ENCODE measurements around the gene BAIAP2. TPM values are rescaled to one million over a fixed set of nuclear protein-coding genes. Genes with fewer than 3 reads are reported as not detected.

The BAIAP2 gene
- total and polyA plus RNA-seq, 10 of the 15 experiments (the other 5 are each of a cell fraction or from before 2014, with no cell fraction given) = 0.15 to 1.2 (median 0.46) TPM; not detected in 2

GRCh38 chr17:81030741-81031565 is 4.0 kb upstream of the BAIAP2 start (continued):
- no peak for TF ChIP-seq SRF (IDR thresholded peaks at IDR 0.05; ENCODE audit: low read depth in 2 of 2, low read length in 2 of 2)

GRCh38 chr17:81031566-81032550 is 3.1 kb upstream of the BAIAP2 start:
- H3K36me3 ChIP-seq (ENCODE audit: control insufficient read depth in 2 of 2, insufficient read depth in 2 of 2, low read length in 1 of 2) = no peaks in the 10 kb centered on the region
- peaks cover 5 to 11% of the 10 kb centered on the region in 2 experiments for H3K27me3 ChIP-seq (replicated peaks in 1 of 2; ENCODE audit: control insufficient read depth in 2 of 2, insufficient read depth in 2 of 2, low read length in 1 of 2)
- no peak overlapping the region for H3K27ac ChIP-seq (ENCODE audit: control insufficient read depth, insufficient read depth)
- H3K79me2 ChIP-seq (ENCODE audit: control insufficient read depth, insufficient read depth, low read length) = no peaks in the 10 kb centered on the region
- TF ChIP-seq HDGF (IDR thresholded peaks at IDR 0.05) (no peak), TCF7 (IDR thresholded peaks at IDR 0.05; ENCODE audit: borderline replicate concordance) (no peak), SMC3 (IDR thresholded peaks at IDR 0.05; ENCODE audit: borderline replicate concordance, low read length) (no peak), ZNF24 (IDR thresholded peaks at IDR 0.05) (no peak), KDM1A (IDR thresholded peaks at IDR 0.05; ENCODE audit: borderline replicate concordance) (no peak), DPF2 (IDR thresholded peaks at IDR 0.05) (no peak), MTA3 (IDR thresholded peaks at IDR 0.05; ENCODE audit: borderline replicate concordance, low read length) (no peak), HSF1 (IDR thresholded peaks at IDR 0.05; ENCODE audit: low read depth, low read length) (no peak), HDAC2 (IDR thresholded peaks at IDR 0.05) (no peak), PML (IDR thresholded peaks at IDR 0.05; ENCODE audit: low read length) (no peak), ATF3 (IDR thresholded peaks at IDR 0.05; ENCODE audit: borderline replicate concordance, extremely low read depth, low read depth, low read length) (no peak), YY1 (IDR thresholded peaks at IDR 0.05; ENCODE audit: low read depth, low read length) (no peak), RELA (IDR thresholded peaks at IDR 0.05; ENCODE audit: borderline replicate concordance, partially characterized antibody) (no peak)
- TF ChIP-seq, protein P1, sequence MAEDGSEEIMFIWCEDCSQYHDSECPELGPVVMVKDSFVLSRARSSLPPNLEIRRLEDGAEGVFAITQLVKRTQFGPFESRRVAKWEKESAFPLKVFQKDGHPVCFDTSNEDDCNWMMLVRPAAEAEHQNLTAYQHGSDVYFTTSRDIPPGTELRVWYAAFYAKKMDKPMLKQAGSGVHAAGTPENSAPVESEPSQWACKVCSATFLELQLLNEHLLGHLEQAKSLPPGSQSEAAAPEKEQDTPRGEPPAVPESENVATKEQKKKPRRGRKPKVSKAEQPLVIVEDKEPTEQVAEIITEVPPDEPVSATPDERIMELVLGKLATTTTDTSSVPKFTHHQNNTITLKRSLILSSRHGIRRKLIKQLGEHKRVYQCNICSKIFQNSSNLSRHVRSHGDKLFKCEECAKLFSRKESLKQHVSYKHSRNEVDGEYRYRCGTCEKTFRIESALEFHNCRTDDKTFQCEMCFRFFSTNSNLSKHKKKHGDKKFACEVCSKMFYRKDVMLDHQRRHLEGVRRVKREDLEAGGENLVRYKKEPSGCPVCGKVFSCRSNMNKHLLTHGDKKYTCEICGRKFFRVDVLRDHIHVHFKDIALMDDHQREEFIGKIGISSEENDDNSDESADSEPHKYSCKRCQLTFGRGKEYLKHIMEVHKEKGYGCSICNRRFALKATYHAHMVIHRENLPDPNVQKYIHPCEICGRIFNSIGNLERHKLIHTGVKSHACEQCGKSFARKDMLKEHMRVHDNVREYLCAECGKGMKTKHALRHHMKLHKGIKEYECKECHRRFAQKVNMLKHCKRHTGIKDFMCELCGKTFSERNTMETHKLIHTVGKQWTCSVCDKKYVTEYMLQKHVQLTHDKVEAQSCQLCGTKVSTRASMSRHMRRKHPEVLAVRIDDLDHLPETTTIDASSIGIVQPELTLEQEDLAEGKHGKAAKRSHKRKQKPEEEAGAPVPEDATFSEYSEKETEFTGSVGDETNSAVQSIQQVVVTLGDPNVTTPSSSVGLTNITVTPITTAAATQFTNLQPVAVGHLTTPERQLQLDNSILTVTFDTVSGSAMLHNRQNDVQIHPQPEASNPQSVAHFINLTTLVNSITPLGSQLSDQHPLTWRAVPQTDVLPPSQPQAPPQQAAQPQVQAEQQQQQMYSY (CRISPR knock-in tag; IDR thresholded peaks at IDR 0.05) = no peak
- WGBS (ENCODE audit: insufficient coverage, insufficient replicate concordance, low lambda C conversion rate, missing lambda C conversion rate) = 55% methylated on average over 30 of the region's 41 CpGs
- intact Hi-C loops (cut with micrococcal nuclease; ENCODE audit: unreplicated experiment) (no loop called here), in situ Hi-C loops (cut with MboI) (no loop called here)
- DNase-seq (ENCODE audit: low read depth, low spot score) (no peak), ATAC-seq (no peak), FAIRE-seq (no peak)
- ChIA-PET RAD21 (ENCODE audit: unreplicated experiment) (no interaction called here), SMC1A (ENCODE audit: uncharacterized antibody, unreplicated experiment) (interaction anchor here (0.7 kb wide), 1 partner anchor 10 kb away, joined by 3 read pairs; no protein-coding TSS in a partner anchor), POLR2A (no interaction called here), CTCF (interaction anchor here (0.6 to 1.3 kb wide), 2 partner anchors 8 to 605 kb away, joined by 3 read pairs; no protein-coding TSS in a partner anchor)
- no peak overlapping the region for H3K4me3 ChIP-seq
- no peaks in the 10 kb centered on the region for H3K4me1 ChIP-seq (ENCODE audit: control insufficient read depth, insufficient read depth, low read length)
- no TSS peak for BruUV-seq (replicated peaks)
- no peak overlapping the region for H3K4me2 ChIP-seq (ENCODE audit: control insufficient read depth, insufficient read depth)
- H3K9me3 ChIP-seq (replicated peaks; ENCODE audit: control insufficient read depth, insufficient read depth, low read length) = no peaks in the 10 kb centered on the region; the same call in 2 of the 3 replicates
- H3K9ac ChIP-seq (ENCODE audit: control insufficient read depth, insufficient read depth, low read length) = no peak overlapping the region
- no peak overlapping the region for H2AFZ ChIP-seq (ENCODE audit: control insufficient read depth, low read depth, low read length)
- no peaks in the 10 kb centered on the region for H4K20me1 ChIP-seq (ENCODE audit: control insufficient read depth, insufficient read depth)
